HuH-7.5 (cell line): Measurements from ENCODE around the gene CRYAB.

Experiments used
- DNase-seq: peaks from one replicate; pipeline ENCODE4 v3.0.0; 2011; ENCODE audit warnings: low spot score

Gene CRYAB, protein sequence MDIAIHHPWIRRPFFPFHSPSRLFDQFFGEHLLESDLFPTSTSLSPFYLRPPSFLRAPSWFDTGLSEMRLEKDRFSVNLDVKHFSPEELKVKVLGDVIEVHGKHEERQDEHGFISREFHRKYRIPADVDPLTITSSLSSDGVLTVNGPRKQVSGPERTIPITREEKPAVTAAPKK

DNA sequence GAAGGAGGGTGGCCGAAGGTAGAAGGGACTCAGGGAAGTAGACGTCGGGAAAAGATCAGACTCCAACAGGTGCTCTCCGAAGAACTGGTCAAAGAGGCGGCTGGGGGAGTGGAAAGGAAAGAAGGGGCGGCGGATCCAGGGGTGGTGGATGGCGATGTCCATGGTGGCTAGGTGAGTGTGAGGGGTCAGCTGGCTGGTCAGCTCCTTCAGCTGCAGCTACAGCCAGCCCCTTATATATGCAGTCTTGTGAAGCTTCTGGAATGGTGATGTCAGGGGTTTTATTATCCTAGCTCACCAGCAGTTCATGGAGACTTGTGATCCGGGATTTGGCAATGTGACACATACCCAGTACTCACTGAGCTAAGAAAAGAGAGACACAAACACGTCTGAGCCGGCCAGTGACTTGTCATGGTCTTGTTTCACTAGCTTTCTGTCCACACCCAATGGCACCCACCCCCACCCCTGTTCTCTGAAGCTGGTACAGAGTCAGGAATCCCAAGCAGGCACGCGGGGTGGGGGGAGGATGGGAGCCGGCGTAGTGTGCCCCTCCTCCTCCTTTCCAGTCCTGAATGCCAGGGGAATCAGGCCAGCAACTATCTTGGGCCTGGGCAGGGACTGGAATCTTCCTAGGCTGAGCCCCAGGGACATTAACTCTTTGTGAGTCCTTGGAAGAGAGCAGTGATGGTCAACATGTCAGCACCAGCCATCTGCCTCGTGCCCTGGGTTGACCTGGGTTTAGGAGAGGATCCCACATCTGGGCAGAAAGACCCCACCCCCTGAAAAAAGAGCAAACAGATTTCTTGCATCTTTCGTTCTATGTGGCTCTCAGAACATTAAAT lies at the start of gene CRYAB:
Gene CRYAB (minus strand): TSS at position 208 of the 839 bp plus-strand sequence. CDS start 46 bp downstream, at position 162.
- DNase-seq, result no peak

DNA sequence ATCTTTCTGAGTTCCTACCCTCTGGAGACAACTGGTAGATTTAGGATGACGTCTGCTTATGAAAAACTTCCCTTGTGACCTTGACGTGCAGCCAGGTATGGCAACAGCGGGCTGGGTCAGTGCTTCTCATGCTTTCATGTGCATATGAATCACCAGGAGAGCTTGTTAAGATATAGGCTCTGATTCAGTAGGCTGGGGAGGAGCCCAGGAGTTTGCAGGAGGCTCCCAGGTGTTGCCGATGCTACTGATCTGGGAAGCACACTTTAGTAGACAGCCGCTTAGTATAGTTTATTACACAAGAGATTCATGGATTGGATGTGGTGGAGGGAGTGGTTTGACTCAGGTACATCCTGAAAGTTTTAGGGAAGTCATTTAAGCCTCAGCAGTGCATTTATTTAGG lies 49.3 kb upstream of the CRYAB start:
- no peak for DNase-seq

DNA sequence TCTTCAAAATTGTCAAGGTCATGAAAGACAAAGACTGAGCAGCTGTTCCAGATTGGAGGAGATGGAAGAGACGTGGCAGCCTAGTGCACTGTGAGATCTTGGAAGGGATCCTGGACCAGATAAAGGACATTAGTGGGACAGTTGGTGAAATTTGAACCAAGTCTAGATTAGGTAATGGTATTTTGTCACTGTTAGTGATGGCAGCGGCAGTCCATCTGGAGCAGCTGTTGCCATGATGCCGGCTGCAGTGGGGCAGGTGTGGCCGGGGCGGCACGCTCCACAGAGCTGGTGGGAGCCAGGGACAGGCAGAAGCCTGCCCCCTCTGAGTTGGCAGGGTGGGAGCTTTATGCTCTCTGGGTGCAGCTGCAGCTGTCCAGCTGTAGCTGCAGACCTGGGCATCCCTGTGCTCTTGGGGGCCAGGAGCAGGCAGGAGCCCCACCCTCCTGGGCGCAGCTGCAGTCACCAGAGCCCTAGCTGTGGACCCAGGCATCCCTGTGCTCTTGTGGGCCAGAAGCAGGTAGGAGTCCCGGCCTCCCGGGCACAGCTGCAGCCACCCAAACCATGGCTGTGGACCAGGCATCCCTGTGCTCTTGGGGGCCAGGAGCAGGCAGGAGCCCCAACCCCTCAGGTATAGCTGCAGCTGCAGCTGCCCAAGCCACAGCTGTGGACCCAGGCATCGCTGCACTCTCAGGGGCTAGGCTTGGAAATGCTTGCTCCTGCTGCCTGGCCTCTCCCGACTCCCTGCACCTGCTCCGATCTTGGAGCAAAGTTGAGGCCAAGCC lies 46.3 kb upstream of the CRYAB start:
- no peak for DNase-seq

DNA sequence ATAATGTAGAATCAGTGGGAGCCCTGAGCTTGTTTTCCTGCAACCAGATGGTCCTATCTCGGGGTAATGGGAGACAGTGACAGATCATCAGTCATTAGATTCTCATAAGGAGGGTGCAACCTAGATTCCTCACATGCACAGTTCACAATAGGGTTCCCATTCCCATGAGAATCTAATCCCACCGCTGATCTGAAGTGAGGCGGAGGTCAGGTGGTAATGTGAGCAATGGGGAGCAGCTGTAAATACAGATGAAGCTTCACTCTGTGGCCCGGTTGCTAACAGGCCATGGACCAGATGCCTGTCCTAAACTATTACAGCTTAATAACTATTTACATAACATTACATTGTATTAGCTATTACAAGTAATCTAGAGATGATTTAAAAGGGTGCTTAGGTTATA lies 42.6 kb upstream of the CRYAB start:
- DNase-seq, result no peak

DNA sequence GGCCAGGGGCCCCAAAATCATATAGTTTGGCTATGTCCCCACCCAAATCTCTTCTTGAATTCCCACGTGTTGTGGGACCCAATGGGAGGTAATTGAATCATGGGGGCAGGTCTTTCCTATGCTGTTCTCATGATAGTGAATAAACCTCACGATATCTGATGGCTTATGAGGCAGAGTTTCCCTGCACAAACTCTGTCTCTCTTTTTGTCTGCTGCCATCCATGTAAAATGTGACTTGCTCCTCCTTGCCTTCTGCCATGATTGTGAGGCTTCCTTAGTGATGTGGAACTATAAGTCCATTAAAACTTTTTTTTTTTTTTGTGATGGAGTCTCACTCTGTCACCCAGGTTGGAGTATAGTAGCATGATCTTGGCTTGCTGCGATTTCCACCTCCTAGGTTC lies 40.0 kb upstream of the CRYAB start:
- DNase-seq, result no peak

DNA sequence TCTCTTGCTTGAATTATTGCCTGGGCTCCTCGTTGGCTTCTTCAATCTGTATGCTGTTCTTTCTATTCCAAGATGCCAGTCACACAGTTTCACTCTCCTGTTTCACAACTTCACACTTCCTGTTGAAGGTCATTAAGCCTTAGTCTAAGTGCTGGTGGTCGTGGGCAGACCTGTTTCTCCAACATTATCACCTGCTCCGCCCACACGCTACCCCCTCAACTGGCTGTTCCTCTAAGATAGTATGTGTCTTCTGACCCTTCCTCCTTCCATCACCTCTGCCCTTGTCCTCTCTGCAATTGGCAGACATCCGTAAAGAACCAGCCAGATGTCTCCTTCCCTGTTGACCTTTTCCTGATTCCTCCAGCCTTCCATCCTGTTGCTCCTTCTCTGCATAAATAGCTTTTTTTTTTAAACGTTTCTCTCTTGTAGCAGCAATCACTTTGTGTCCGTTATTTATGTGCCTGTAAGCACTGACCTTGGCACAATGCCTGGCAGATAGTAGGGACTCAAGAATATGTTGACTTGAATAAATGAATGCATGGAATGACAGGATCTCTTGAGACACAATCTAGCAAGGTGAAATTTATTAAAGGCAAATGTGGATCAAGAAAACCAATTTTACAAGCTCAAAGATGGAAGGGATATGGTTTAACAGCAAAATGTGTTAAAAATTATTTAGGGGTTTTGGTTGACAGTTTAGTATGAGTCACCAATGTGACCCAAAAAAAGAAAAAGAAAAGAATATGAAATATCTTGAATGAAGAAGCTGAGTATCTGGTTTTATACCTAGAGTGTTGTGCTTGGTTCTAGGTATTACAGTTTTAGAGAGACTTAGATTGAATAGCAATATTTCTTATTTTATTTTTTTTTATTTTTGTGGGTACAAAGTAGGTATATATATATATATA lies 38.2 kb upstream of the CRYAB start:
- DNase-seq, result no peak

DNA sequence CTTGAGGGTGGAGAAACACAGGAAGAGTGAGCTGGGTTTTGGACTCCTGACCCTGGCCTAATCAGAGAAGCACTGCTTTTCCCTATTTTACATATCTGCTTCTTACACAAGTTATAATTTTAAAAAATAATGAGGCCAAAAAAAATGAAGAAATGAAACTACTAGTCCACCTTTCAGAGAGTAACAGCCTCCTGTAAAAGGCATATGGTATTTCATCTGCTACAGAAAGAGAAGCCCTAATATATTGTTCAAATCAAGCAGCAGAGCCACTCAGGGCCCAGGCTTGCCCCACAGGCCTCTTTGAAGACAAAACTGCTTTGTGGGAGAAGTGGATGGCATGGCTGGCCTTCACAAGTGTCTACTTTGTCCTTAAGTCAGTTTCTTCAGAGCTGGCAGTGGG lies 35.6 kb upstream of the CRYAB start:
- no peak for DNase-seq

DNA sequence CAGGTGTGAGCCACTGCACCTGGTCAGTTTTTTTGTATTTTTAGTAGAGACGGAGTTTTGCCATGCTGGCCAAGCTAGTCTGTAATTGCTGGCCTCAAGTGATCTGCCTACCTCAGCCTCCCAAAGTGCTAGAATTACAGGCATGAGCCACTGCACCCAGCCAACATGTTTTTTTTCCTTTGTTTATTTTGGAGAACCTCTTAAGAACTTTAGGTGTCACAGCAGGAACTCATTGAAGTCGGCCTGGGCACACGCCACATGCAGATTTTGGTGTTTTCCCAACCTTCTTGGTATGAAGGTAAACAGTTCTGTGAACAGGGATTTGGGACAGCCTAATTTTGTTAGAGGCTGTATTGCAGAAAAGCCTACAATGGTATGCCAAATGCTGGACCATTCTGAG lies 34.9 kb upstream of the CRYAB start:
- DNase-seq, result no peak

DNA sequence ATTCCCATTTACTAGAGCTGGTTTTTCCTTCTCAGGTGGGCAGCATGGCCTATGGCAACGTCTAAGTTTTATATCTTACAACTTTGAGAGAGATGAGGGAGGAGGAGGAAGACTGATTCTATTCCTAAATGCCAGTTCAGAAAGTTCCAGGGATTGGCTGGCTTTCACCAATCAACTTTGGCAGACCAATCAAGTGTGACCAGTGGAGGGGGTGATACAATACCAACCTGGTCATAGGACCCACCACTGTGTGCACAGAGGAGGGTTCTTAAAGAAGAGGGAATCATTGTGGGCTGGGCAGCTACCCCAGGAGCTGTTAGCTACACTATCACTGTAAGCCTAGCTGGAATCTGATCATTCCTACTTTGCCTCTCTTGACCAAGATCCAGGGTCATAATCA lies 33.6 kb upstream of the CRYAB start:
- DNase-seq, result no peak

DNA sequence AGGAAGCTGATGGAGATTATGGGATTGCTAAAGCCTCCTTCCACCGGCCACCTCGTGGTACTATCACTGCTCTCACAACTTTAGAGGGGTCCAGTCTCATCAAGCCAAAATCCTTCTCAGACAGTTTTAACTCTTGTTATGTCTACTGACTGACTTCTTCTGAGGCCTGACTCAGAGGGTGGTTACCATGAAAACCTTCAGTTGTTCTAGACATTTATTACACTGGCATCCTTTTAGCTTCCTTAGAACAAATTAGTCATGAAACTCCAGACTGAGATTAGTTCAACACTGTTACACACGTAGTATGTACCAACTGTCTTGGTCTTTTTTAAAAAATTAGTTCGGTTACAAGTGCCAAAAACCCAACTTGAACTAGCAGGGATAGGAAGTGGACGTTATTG lies 33.1 kb upstream of the CRYAB start:
- DNase-seq, result no peak

DNA sequence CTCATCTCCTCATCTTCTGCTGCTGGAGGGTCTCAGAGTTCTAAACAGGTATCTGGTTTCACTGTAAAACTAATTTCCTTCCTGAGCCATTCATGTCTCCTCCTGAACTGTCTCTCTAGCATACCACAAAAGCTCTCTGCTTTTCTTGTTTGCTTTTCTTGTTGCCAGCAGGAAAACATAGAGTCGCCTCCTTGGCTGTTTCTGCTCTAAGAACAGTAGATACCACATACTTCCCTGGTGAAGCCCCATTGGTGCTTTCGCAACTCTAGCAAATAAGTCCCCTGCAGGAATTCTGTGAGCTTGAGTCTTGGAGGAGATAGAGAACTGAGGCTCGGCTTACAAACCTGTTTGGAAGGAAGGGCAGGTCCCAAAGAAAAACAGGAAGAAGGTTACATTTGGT lies 32.6 kb upstream of the CRYAB start:
- no peak for DNase-seq

DNA sequence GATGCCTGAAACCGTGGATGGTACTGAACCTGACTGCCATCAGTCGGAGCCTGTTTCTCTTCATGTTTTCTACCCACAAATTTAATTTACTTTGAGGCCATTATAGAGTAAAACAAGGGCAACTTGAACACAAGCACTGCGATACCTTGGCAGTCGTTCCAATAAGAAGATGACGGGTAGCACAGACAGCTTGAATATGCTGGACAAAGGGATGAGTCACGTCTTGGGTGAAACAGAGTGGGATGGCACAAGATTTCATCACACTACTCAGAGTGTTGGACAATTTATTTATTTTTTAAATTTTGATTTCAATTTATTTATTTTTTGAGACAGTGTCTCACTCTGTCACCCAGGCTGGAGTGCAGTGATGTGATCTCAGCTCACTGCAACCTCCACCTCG lies 31.3 kb upstream of the CRYAB start:
- DNase-seq, result no peak

DNA sequence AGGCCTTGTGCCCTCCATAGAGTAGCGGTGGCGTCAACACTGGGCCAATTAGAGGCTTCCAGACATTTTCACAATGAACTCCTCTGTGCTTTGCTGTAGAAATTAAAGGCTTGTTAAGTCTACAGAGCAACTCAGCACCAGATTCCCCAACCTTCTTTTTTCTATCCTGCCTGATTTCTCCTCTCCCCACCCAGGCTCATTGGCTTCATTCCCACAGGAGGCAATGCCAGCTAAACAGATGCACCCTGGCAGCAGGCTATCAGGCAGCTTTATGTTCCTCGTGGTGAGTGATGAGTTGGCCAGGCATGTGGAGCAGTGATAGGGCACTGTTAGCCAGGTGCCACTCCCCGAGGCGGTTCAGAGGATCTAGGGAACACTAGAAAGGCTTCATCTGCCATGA lies 30.4 kb upstream of the CRYAB start:
- no peak for DNase-seq

DNA sequence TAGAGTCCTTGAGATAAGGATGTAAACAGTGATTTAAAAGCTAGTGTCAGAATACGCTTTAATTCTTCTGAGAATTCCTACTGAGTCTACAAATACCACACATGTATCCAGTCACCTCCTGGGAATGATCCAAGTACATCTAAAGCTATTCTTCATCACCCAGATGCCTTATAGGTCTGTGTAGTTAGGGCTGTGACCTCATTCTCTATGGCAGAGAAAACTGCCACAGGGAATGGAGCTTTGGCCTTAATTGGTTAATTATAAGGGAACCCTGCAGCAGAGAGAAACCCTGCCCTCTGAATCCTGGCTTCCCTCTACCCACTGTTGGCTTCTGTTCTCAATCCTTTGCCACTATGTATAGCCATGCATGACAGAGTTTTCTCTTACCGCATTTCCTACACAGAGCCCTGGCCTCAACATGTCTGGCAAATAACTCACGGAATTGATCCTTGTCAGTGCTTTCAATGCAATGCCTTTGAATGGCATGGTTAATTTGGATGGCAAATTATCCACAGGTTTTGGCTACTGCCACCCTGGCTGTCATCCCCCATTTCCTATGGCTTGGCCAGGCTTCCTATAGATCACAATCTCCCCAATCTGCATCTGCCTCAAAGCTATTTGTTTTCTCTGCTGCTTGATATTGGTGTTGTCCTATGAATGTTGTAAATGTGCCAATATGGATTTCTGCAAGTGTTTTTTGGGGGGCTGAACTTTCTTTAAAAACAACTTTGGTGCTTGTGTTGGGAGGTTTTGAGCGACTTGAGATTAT lies 28.4 kb upstream of the CRYAB start:
- no peak for DNase-seq

DNA sequence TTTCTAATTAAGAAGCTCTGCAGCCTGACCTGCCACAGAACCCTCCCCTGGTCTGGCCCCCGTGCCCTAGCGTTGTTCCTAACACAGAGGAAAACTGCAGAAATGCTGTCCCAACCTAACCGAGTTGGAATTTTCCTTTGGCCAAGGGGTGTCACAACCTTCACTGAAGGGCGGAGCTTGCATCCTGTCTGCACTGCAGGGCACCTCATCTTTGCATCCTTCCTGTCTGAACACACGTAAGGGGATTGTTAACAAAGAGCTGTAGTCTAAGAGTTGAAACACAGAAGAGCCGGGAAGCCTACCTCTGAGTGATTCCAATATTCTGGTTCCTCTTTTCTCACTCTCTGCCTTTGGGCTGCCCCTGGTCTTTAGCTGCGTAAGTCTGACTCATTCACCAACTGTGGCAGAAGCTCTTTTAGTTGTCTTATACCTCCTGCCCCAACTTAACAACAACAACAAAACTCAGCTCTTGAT lies 27.2 kb upstream of the CRYAB start:
- peak; percentile 20 for DNase-seq

DNA sequence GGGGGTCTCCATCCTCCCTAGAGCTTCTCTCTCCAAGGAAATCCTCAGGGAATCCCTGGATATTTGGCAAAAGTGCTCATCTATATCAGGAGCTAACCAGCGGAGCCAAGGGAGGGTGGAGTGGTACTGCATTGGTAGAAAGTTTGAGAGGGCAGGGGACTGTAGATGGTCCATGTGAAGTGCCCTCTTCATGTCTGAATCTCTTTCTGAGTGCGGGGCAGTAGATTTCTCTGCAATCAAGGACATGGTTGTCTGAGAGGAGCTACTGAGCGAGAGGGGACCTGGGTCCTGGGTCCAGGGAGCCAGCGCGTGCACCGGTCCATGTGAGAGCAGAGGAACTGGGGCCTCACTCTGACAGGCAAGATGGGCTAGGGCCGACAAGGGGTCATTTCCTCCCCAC lies 26.3 kb upstream of the CRYAB start:
- no peak for DNase-seq

DNA sequence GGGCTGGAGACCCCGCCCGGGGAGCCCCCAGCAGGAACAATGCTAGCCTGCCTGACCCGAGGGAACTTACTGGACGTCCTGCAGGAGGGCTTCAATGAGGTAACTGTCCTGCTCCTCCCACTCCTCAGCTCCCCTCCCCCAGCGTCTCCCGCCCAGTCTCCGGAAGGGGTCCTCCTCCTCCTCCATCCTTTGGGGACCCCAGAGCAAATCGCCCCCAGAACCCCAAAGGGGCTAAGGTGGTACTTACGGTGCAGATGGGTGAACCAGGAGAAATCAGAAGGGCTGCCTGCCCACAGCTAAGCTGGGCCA lies 25.8 kb upstream of the CRYAB start:
- DNase-seq, result no peak

DNA sequence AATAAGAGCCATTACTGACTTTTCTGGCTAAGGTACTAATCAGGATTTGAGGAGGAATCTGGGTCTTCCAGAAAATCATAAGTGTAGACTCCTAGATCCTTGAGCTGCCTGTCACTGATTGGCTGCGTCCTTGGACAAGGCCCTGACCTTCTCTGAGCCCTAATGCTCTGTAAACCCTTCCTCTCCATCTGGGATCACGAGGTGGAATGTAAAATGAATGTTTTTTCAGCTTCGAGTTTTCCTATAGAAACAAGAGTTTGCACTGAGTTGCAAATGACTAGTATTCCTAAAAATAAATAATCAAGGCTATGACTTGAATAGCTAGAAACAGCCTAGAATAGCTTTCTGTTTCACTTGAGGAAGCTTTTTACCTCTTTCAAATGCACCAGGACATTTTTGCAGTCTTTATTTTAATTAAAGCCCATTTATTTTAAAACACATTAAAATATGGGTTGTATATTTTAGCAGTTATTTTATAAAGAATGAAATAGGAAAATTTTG lies 24.5 kb upstream of the CRYAB start:
- no peak for DNase-seq

DNA sequence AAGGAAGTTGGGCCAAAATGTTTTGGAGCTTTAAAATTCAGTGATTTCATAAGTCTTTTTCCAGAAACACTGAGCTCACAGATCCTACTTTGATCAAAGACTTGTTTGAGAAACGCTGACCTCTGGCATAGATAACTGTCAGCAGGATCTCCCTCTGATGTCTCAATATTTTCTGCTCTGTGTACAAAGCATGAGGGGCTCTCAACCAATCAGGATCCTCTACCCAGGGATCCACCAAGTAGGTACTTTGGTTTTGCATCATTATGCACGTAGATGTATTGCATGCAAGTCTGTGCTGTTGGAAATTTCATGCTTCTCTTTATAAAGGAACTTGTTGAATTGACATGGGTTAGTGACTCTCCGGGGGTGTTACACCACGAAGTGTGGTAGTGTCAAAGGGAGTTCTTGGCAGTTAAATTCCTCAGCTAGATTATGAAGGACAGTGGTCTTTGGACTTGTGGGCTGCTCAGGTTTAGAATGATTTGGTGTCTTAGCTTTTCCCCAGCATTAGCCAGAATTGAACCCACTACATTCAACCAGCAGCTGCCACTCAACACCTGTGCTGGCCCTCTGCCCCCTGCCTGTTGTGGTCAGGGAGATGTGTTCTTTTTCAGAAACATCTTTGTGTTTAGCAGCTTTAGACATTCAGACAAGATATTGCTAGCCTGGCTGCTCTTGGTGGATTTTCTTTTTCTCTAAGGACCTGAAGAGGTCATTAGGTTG lies 23.9 kb upstream of the CRYAB start:
- peak; percentile 43 for DNase-seq

DNA sequence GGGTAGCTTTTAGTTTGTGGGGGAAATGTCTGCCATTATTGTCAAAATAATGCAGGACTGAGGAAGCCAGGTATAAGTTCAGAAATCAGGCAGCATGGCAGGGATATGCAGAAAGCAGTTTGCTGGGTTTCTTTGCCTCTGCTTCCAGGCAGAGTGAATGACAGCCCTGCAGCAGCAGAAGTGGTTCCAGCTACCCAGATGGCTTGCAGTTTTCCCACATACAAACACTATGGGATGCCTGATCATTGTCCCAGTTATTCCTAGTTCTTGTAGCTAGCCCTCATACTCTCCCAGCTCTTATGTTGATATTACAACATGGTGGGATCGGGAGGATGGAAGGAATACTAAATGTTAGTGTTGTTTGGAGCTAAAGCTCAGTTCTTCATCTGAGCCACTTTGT lies 22.7 kb upstream of the CRYAB start:
- DNase-seq, result no peak
